NT2/D1 (cell line): ENCODE data around the gene ADAR.
A peak's percentile ranks its signal among the peaks of the same experiment; 100 is the strongest.

Experiments
- DNase-seq: peaks from one replicate; pipeline ENCODE4 v3.0.0-alpha.2; 2011; ENCODE audit warnings: low read depth, low spot score
- H3K27me3 ChIP-seq: 2 replicates; pipeline ENCODE4 v1.6.0; 2011; ENCODE audit warnings: mild to moderate bottlenecking; ENCODE audit not compliant: insufficient read length, insufficient read depth
- H3K36me3 ChIP-seq: 2 replicates; pipeline ENCODE4 v1.6.1; 2011; ENCODE audit warnings: mild to moderate bottlenecking, low read length, mixed read lengths; ENCODE audit not compliant: insufficient read depth, insufficient read length
- H3K4me1 ChIP-seq: 2 replicates; pipeline ENCODE4 v1.5.1; 2011; ENCODE audit not compliant: insufficient read depth, insufficient read length
- H3K4me3 ChIP-seq: 2 replicates; pipeline ENCODE4 v1.5.1; 2011; ENCODE audit warnings: low read depth; ENCODE audit not compliant: insufficient read length
- H3K9ac ChIP-seq: 2 replicates; pipeline ENCODE4 v1.6.0; 2011; ENCODE audit warnings: low read depth; ENCODE audit not compliant: insufficient read length
- H3K9me3 ChIP-seq: 2 replicates; pipeline ENCODE4 v1.5.1; 2011; ENCODE audit warnings: mild to moderate bottlenecking, low read length; ENCODE audit not compliant: insufficient read depth
- SUZ12 ChIP-seq: IDR thresholded peaks from 2 replicates; pipeline ENCODE4 v1.6.1; 2011; ENCODE audit not compliant: insufficient read length, insufficient read depth; ENCODE audit errors: extremely low read depth
- YY1 ChIP-seq: IDR thresholded peaks from 2 replicates; pipeline ENCODE4 v1.6.1; 2011; ENCODE audit not compliant: insufficient read length, insufficient read depth
- ZNF274 ChIP-seq: IDR thresholded peaks from 2 replicates; pipeline ENCODE4 v1.6.1; 2011; ENCODE audit warnings: mild to moderate bottlenecking, low read depth, low read length

The ADAR gene

DNA sequence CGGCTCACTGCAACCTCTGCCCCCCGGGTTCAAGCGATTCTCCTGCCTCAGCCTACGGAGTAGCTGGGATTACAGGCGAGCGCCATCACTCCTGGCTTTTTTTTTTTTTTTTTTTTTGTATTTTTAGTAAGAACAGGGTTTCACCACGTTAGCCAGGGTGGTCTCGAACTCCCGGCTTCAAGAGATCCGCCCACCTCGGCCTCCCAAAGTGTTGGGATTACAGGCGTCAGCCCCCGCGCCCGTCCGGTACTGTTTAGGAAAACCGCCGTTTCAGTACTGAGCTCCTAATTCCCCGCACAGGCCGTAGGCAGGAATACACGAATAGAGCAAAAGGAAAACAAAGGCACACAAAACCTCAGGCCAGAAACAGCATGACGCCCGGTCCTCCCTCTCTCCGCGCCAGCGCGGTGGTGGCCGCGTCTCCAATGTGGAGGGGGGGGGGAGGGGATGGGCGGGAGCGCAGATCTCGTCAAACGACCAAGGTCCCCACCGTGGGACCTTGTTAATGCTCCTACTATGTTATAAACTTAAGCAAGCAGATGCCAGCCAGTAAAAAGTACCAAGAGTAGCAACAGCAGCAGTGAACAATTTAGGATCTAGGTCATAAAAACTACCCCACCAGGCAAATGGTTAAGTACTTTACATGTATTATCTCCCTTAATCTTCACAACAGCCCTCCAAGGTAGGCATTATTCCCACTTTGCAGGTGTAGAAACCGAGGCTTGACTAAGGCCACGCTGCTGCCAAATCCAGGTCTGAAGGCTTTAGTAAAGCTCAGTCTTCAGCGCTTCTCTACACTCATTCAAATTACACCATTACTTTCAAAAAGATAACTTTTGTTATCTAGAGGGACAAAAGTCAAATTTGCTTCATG, 648 bp upstream of the ADAR start:
- H3K27me3 ChIP-seq = no peaks in the 10 kb centered on the region
- no peaks in the 10 kb centered on the region for H3K9me3 ChIP-seq
- peaks cover 6% of the 10 kb centered on the region for H3K4me1 ChIP-seq
- H3K4me3 ChIP-seq = peak overlapping the region; percentile 86
- peak; percentile 75 for DNase-seq
- peak; percentile 5 for TF ChIP-seq YY1
- no peak for TF ChIP-seq ZNF274
- no peak for TF ChIP-seq SUZ12
- peaks cover 22% of the 10 kb centered on the region for H3K36me3 ChIP-seq
- H3K9ac ChIP-seq = peak overlapping the region; percentile 92

DNA sequence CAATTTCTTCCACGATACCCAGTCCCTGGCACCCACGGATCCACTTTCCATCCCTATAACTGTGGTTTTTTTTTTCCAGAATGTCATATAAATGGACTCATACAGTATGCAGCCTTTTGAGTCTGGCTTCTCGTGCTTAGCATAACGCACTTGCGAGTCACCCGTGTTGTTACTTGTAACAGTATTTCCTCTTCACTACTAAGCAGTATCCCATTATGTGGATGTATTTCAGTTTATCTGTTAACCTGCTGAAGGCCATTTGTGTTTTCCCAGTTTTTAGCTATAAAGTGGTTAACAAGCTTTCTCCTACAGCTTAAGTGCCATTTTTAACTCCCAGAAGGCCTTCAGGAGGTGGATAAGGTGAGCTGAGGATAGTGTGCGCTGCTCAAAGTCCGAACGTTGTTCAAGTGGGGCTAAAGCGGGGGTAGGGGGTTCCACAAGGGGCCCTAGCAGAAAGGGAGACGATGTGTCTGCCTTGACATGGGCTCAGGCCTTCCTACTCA, 829 bp downstream of the ADAR start:
- Histone ChIP-seq H3K4me1 (peaks cover 7% of the 10 kb centered on the region), H3K27me3 (no peaks in the 10 kb centered on the region), H3K36me3 (peaks cover 36% of the 10 kb centered on the region), H3K9me3 (no peaks in the 10 kb centered on the region), H3K9ac (peak overlapping the region; percentile 92), H3K4me3 (peak overlapping the region; percentile 86)
- TF ChIP-seq YY1 = no peak
- TF ChIP-seq SUZ12 = no peak
- TF ChIP-seq ZNF274 = no peak
- DNase-seq = no peak

DNA sequence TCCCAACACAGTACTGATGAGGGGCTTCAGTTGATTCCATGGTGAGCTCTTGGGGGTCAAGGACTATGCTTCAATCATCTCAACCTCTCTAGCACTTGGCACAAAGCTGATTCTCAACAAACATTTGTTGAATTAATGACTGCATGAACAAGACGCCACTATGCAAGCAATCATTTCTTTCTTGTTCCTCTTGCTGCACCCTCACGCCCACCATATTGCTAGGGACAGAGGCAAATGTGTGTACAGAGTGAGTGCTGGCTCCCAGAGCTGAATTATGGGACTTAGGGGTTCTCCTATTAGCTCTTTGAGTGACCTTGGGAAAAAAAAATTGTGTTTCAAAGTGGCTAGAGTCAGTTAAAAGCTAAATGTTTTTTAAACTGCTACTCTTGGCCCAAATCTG, 2.5 kb downstream of the ADAR start:
- H3K36me3 ChIP-seq = peaks cover 52% of the 10 kb centered on the region
- no peak overlapping the region for H3K4me3 ChIP-seq
- H3K4me1 ChIP-seq = peaks cover 7% of the 10 kb centered on the region
- H3K9me3 ChIP-seq = no peaks in the 10 kb centered on the region
- TF ChIP-seq YY1 (no peak), ZNF274 (no peak), SUZ12 (no peak)
- H3K27me3 ChIP-seq = no peaks in the 10 kb centered on the region
- H3K9ac ChIP-seq = no peak overlapping the region
- no peak for DNase-seq

DNA sequence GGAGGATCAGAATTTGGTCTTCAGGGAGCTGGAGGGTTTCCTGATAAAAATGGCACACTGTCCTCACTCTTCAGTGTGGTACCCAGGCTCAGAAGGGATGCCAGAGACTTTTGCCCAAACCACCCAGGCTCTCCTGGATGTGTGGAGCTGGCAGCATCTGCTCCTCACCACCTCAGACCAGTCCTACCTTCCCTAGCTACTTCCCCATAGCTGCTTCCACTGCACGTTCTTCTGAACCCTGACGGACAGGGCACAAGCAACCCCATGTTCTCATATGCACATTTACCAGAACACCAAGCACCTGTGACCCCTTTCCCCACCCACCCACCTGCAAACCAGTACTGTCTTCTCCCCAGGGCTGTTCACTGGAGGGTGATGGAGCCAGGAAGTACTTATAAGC, 4.7 kb downstream of the ADAR start:
- Histone ChIP-seq H3K4me3 (no peak overlapping the region), H3K9ac (no peak overlapping the region), H3K4me1 (peaks cover 3% of the 10 kb centered on the region), H3K36me3 (peaks cover 71% of the 10 kb centered on the region), H3K27me3 (no peaks in the 10 kb centered on the region), H3K9me3 (no peaks in the 10 kb centered on the region)
- no peak for DNase-seq
- TF ChIP-seq YY1 (no peak), ZNF274 (no peak), SUZ12 (no peak)

DNA sequence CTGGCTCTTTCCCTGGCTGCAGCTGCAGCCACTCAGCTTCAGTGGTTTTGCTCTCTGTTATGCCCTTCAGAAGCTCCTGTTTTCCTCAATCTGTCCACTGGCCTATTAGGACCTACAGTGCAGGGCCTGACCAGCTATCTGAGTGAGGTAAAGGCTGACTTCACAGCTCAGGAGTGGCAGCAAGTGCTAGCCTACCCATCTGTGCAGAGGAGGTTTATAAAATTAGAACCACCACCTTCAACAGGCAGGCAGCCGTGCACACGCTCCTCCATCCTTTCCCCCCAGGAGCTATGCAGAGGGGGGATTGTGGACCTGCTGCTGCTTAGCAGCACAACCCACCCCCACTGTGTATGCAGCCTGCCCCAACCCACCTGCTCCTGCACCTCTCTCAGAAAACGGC, 8.3 kb downstream of the ADAR start:
- Histone ChIP-seq H3K27me3 (no peaks in the 10 kb centered on the region), H3K36me3 (peaks cover 94% of the 10 kb centered on the region), H3K9ac (no peak overlapping the region), H3K4me1 (peaks cover 3% of the 10 kb centered on the region), H3K4me3 (no peak overlapping the region), H3K9me3 (no peaks in the 10 kb centered on the region)
- no peak for DNase-seq
- TF ChIP-seq SUZ12 (no peak), ZNF274 (no peak), YY1 (no peak)

DNA sequence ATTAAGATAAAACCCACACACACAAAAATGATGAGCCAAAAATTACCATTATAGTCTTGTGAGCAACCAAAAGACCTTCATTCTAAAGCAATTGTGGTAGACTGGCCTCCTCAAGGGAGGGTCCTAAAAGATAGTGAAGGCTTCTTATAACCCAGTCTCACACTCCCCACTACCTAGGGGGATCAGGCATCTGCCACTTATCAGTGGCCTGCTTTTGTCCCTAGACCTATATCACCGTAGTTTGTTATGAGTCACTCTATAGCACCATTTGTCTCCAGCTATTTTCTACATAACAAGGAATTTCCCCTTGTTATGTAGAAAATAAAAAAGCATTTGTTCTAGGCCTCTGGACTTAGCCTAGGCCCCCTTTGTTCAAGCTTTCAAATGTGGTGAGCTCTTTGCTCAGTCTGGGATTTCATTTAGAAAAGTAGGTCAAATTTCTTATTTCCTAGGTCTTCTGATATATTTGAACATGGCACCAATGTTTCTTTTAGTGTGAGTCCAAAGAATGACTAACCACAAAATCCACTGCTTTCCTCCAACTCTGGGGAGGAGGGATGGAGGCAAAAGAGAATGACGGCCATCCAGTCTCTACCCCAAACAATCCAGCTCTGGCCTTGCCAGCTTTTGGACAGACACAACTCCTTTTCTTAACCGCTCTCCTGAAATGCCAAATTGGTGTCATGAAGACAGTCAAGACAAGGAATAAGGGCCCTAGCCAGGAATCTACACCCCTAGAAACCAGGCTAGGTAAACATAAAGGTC, 8.9 kb downstream of the ADAR start:
- H3K9ac ChIP-seq = no peak overlapping the region
- H3K4me3 ChIP-seq = no peak overlapping the region
- DNase-seq = no peak
- no peaks in the 10 kb centered on the region for H3K9me3 ChIP-seq
- peaks cover 3% of the 10 kb centered on the region for H3K4me1 ChIP-seq
- no peaks in the 10 kb centered on the region for H3K27me3 ChIP-seq
- peaks cover 95% of the 10 kb centered on the region for H3K36me3 ChIP-seq
- TF ChIP-seq ZNF274 (no peak), YY1 (no peak), SUZ12 (no peak)

DNA sequence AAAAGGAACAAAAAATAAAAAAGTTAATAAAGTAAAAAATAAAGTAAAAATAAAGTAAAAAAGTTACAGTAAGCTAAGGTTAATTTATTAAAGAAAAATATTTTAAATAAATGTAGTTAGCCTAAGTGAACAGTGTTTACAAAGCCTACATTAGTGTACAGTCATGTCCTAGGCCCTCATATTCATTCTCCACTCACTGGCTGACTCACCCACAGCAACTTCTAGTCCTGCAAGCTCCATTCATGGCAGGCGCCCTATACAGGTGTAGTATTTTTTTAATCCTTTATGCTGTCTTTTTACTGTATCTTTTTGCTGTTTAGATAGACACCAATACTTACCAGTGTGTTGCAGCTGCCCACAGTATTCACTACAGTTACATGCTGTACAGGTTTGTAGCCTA, 12.4 kb downstream of the ADAR start:
- Histone ChIP-seq H3K9ac (no peak overlapping the region), H3K36me3 (peaks cover 95% of the 10 kb centered on the region), H3K9me3 (no peaks in the 10 kb centered on the region), H3K4me3 (no peak overlapping the region), H3K4me1 (no peaks in the 10 kb centered on the region), H3K27me3 (no peaks in the 10 kb centered on the region)
- TF ChIP-seq SUZ12 = no peak
- TF ChIP-seq YY1 = no peak
- no peak for TF ChIP-seq ZNF274
- DNase-seq = no peak
